Measurements from ENCODE around the gene WFS1. TPM values are rescaled to one million over a fixed set of nuclear protein-coding genes. Genes with fewer than 3 reads are reported as not detected.

The WFS1 gene
- total and polyA plus RNA-seq, 2 of the 13 experiments (the other 11 are each of a cell fraction or from before 2014, with no cell fraction given): 39.1 to 42.2 TPM

GRCh38 chr4:6308899-6309643 lies 39.4 kb downstream of the WFS1 start (continued):
- no peak for TF ChIP-seq HNF1A (IDR thresholded peaks at IDR 0.05; ENCODE audit: low read depth)
- TF ChIP-seq HNF1A (CRISPR knock-in tag; IDR thresholded peaks at IDR 0.05; ENCODE audit: borderline replicate concordance): no peak; the same call in 1 of the 2 replicates
- 0 out of 2 replicates have a peak, but pooled peaks have one; percentile 37 for TF ChIP-seq BORCS8-MEF2B (CRISPR knock-in tag; IDR thresholded peaks at IDR 0.05)
- TF ChIP-seq, protein P1, sequence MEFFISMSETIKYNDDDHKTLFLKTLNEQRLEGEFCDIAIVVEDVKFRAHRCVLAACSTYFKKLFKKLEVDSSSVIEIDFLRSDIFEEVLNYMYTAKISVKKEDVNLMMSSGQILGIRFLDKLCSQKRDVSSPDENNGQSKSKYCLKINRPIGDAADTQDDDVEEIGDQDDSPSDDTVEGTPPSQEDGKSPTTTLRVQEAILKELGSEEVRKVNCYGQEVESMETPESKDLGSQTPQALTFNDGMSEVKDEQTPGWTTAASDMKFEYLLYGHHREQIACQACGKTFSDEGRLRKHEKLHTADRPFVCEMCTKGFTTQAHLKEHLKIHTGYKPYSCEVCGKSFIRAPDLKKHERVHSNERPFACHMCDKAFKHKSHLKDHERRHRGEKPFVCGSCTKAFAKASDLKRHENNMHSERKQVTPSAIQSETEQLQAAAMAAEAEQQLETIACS (CRISPR knock-in tag; IDR thresholded peaks at IDR 0.05): peak; percentile 49
- TF ChIP-seq ZNF782 (CRISPR knock-in tag; IDR thresholded peaks at IDR 0.05; ENCODE audit: borderline replicate concordance): 0 out of 2 replicates have a peak, but pooled peaks have one; percentile 54
- no peak for TF ChIP-seq EZH2 (conservative IDR thresholded peaks at IDR 0.05; ENCODE audit: low read depth, low read length)
- TF ChIP-seq ZSCAN5A (CRISPR knock-in tag; IDR thresholded peaks at IDR 0.05; ENCODE audit: borderline replicate concordance): no peak
- no peak for TF ChIP-seq FOXA1 (IDR thresholded peaks at IDR 0.05)
- 0 out of 2 replicates have a peak, but pooled peaks have one; percentile 7 for TF ChIP-seq FOXA1 (CRISPR knock-in tag; IDR thresholded peaks at IDR 0.05)
- TF ChIP-seq RFXAP (CRISPR knock-in tag; IDR thresholded peaks at IDR 0.05; ENCODE audit: borderline replicate concordance): peak; percentile 66; the same call in 1 of the 2 replicates
- TF ChIP-seq TFDP2 (CRISPR knock-in tag; IDR thresholded peaks at IDR 0.05): peak; percentile 88
- no peak for TF ChIP-seq KLF15 (CRISPR knock-in tag; IDR thresholded peaks at IDR 0.05; ENCODE audit: borderline replicate concordance)
- no peak for TF ChIP-seq RFX3 (CRISPR knock-in tag; IDR thresholded peaks at IDR 0.05)
- TF ChIP-seq ETV6 (CRISPR knock-in tag; conservative IDR thresholded peaks at IDR 0.05): 0 out of 2 replicates have a peak, but pooled peaks have one; percentile 24
- TF ChIP-seq ZNF256 (CRISPR knock-in tag; conservative IDR thresholded peaks at IDR 0.05): 0 out of 2 replicates have a peak, but pooled peaks have one; percentile 79
- peak; percentile 78; the same call in 1 of the 2 replicates for TF ChIP-seq E2F2 (CRISPR knock-in tag; IDR thresholded peaks at IDR 0.05; ENCODE audit: borderline replicate concordance)
- TF ChIP-seq ZNF713 (CRISPR knock-in tag; IDR thresholded peaks at IDR 0.05): 0 out of 2 replicates have a peak, but pooled peaks have one; percentile 63
- TF ChIP-seq ZMYM2 (CRISPR knock-in tag; IDR thresholded peaks at IDR 0.05): peak; percentile 87
